GM18861 (cell line): ENCODE measurements around the gene CUX1.
"Not testable (repeated sequence)": the region's sequence is repeated elsewhere in the genome, so short reads cannot be mapped to it uniquely, and the experiment has no call there.

Experiments used
- ATAC-seq: cut with Tn5 transposase; IDR thresholded peaks from one replicate; pipeline ENCODE4 v1.9.1; 2021; ENCODE audit not compliant: unreplicated experiment

Gene CUX1

DNA sequence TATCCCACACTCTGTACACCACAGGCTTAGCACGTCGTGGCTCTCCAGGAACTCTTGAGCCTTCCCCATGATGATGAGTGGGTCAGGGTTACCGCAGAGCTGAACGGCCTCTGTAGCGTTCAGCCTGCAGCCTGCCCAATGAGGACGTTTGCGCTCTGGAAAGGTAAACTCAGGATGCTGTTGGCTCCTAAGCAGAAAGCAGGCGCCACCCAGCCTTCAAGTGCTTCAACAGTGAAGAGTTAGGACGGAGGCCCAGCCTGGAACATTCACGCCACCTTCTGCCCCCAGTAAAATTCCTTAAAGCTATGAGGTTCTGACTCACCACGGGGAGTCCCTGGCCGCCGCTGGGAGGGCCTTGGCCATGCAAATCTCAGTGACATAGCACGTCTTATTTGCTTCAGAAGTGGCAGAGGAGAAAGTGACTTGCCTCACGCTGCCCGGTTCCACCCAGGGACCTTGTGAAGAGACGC lies 307.7 kb downstream of the CUX1 start:
- ATAC-seq = no peak

DNA sequence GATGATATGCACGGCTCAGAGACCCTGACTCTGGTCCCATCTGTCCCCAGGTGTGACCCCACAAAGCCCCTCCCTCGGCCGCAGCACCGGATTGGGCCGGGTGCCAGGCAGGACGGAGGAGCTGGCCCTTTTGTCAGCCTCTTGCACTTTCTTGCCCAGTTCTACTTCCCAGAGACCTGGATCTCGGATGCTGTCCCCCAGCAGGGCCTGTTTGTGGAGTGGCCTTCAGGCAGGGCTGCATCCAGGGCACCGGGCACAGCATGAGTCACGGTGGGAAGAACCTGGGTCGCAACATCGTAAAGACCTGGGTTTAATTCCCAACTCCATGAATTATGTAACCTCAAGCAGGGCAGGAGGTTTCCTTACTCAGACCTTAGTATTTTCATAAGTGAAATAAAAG lies 310.9 kb downstream of the CUX1 start:
- no peak for ATAC-seq

DNA sequence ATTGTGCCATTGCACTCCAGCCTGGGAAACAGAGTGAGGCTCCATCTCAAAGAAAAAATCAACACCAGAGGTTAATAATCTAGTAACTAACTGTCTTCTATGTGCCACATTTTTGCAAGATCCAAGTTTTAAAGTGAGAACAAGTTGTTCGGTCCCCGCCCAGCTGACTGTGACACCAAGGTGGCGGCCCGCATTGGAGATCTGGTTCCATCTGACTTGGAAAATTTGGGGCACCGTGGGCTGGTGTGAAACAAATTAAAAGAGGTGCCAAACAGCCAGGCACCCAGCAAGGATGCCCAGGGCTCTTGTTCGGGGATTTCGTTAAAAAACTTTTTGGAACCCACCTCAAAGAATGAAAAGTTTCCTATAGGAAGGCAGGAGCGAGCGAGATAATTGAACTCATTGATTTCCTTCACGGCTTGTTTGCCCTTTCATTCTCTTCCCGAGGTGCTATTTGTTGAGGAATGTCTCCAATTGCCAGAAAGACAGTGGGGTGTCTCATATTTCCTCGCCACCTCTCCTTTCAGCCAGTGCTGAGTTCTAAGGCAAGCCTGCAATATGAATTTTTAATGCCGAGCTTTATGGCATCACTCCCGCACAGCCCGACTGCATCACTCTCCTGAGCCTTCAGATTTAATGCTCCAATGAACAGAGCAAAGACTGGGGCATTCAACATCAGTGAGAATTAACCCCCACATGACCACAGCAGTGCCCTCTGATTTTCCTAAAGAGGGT lies 312.4 kb downstream of the CUX1 start:
- no peak for ATAC-seq

DNA sequence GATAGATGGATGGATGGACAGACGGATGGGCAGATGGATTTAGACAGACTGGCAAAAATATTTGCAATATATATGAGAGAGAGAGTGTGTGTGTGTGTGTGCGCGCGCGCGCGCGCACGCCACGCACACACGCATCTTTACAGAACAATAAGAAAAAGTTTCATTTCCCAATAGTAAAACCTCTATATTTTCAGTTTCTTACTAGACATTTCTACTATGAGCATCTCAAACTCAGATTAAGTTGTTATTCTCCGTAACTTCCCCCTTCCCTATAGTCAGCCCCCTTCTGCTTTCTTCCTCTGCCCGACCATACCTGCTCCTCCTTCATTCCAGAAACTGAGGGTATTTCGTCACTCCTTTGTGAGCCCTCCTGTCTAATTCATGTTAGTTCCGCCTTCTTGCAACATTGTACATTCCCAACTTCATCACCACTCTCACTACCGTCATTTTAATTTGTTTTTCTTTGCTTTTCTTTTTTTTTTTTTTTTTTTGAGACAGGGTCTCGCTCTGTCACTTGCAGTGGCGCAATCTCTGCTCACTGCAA lies 314.9 kb downstream of the CUX1 start:
- no peak for ATAC-seq

DNA sequence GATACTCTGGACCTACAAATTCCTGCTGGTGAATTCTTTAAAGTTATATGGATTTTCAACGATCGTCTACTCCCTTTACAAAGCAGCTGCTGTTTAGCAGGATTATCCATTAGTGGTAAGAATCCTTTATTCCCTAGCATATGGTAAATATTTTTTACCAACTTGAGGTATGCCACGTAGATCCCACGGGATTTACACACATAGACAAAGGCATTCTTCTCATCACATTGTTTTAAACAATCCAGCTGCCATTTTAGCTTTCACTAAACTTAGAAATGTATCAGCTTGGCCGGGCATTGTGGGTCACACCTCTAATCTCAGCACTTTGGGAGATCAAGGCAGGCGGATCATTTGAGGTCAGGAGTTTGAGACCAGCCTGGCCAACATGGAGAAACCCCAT lies 321.2 kb downstream of the CUX1 start:
- ATAC-seq = no peak

DNA sequence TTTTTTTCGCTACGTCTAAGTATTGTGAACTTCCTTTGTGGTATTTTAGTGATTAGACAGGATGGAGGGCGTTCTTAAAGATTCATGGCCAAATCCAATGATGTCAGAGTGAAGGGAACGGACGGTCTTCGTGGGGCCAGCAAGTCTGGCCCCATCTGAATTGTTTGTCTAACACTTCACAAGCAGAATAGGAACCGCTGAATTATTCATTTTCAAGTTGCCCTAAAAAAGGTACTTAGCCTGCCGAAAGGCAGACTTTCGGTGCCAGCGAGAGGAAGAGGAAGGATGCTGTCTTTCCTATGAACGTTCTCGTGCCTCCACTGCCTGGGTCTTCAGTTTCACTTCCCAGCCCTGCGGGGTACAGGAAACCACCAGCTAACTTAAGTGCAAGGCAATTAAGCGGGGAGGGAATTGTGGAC lies 323.5 kb downstream of the CUX1 start:
- no peak for ATAC-seq

DNA sequence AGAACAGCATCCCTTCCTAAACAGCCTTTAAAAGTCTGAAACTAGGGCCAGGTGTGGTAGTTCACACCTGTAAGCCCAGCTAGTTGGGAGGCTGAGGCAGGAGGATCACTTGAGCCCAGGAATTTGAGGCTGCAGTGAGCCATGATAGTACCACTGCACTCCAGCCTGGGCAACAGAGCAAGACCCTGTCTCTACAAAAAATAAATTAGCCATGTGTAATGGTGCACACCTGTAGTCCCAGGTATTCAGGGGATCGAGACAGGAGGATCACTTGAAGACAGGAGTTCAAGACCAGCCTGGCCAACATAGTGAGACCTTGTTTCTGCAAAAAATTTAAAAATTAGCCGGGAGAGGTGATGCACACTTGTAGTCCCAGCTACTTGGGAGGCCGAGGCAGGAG lies 325.0 kb downstream of the CUX1 start:
- ATAC-seq = not testable (repeated sequence)

DNA sequence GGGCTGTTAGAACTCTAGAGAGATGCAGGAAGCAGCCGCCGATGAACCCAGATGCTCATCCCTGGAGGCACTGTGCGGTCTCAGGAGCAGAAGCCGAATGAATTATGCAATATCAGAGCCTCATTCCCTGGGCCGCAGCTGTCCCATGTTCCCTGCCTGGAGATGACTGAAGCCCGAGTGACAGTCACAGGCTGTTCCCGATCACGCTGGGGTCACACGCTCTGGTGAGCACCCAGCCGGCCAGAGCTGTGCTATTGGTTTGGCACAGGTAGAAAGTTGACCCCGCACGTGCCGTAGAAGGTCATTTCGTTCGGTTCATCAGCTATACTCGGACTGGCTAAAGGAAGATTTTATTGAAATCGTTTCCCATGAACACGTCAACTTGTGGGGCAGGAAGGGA lies 328.7 kb downstream of the CUX1 start:
- ATAC-seq = no peak

DNA sequence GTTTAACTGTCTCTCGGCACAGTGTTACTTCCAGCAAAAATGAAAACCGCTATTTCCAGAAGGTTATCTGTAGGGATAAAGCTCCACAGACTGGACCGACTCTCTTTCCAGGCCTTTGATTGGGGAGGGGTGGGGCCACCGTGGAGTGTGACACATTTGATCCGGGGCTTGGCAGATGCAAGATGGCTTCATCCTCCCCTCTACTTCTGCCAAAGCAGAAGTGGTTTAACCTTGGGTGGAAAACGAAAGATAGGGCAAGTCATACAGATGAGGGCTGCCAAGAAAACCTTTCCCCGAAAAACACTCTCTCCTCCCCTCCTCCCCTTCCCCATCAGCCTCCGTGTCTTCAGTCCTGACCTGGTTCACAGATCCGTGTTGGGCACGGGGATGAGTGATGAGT lies 329.6 kb downstream of the CUX1 start:
- no peak for ATAC-seq

DNA sequence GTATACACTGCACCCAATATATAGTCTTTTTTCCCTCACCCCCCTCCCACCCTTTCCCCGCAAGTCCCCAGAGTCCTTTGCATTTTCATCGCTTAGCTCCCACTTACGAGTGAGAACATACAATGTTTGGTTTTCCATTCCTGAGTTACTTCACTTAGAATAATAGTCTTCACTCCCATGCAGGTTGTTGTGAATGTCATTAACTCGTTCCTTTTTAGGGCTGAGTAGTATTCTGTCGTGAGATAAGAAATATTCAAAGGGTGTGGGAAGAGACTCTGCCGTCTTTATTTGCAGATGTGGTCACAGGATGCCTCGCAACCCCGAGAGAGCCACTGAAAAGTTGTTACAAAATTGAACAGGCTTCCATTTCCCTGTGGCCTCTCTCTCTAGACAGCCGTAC lies 331.4 kb downstream of the CUX1 start:
- no peak for ATAC-seq

DNA sequence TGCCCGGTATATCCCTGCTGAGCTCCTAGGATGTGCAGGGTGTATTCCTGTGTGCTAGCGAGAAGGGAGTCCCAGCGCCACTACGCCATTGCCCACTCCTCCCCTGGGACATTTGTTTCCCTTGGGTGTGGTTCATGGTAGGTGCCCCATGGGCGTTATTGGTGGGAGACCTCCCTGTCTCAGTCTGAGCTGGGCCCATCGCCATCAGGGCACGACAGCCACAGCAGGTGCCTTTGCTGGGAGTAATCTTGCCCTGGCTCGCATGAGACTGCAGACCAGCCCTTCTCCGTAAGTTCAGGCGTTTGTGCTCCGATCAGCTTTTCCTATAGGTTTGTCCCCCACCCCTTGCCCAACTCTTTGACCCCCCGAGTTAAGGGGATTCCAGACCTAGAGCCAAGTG lies 332.0 kb downstream of the CUX1 start:
- ATAC-seq = no peak

DNA sequence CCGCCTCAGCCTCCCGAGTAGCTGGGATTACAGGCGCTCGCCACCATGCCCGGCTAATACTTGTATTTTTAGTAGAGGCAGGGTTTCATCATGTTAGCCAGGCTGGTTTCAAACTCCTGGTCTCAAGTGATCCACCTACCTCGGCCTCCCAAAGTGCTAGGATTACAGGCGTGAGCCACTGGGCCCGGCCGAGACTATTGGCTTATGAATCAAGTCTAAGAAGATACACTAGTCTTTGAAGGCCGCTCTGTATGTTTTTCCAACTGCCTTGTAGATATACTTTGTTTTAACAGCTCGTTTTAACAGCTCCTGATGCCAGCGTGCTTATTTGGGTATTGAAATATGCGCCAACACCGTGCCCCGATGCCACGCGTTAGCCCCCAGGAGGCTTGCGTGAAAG lies 332.8 kb downstream of the CUX1 start:
- ATAC-seq = no peak

DNA sequence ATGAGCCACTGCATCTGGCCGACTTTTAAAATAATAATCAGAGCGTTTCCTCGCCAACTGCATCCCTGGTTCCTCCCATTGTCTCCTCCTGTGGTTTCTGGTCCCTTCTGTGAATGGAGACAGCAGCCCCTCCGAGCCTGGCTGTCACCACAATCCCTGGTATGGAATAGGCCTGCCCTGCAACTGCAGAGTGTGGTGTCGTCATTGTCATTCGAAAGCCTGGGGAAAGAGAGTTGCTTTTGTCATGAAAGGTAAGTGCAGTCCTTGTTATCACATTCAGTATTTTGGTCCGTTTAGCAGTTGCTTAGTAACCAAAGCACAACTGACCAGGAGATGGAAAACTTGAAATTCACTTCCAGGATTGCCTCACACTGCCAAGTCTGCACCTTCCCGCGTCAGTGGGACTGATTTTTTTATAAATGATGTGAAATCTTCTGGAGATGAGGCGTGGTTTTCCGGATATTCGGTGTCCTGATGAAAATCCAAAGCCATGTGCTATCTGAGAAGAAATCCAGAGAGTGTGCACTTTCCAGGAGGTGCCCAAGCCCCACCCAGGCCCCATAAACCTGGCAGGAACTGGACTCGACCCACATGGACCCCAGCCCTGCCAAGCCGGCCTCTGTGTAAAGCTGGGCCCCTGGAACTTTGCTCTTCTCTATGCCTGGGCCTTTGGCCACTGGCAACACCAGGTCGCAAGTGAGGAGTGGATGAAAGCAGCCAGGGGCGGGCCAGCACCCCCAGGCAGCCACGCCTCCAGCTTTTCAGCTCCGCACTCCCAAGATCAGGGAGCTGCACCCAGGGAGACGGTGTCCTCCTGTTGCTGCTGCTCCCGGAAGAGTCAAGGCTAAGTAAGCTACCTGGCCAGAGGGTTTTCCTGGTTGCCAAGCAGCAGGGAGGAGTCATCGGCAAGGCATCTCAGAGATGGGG lies 335.5 kb downstream of the CUX1 start:
- ATAC-seq = no peak

DNA sequence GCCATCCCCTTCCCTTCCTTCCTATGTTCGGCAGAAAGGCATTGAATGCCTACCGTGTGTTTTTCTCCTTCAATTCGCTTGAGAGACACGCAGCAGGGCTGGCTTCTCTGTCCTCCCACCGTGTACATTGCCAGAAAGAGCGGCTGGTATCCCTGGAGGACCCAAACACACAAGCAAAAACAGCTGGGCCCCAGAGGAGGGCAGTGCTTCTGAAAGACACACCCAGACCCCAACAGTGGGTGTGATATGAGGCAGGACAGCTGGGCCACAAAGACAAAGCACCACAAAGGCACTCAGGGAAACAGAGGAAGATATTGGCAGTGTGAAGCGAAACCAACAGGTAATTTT lies 336.1 kb downstream of the CUX1 start:
- ATAC-seq = no peak

DNA sequence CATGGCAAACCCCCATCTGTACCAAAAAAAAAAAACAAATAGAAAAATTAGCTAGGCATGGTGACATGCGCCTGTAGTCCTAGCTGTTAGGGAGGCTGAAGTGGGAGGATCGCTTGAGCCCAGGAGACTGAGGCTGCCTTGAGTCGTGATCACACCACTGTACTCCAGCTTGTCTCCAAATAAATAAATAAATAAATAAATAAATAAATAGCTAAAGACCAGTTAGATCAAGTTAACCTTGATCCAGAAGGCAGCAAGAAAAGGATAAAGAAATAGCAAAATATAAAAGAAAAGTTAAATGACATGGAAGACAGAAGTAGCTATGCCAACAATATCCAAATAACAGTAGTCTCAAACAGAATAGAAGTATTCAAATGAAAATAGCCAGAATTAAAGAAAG lies 337.0 kb downstream of the CUX1 start:
- no peak for ATAC-seq

DNA sequence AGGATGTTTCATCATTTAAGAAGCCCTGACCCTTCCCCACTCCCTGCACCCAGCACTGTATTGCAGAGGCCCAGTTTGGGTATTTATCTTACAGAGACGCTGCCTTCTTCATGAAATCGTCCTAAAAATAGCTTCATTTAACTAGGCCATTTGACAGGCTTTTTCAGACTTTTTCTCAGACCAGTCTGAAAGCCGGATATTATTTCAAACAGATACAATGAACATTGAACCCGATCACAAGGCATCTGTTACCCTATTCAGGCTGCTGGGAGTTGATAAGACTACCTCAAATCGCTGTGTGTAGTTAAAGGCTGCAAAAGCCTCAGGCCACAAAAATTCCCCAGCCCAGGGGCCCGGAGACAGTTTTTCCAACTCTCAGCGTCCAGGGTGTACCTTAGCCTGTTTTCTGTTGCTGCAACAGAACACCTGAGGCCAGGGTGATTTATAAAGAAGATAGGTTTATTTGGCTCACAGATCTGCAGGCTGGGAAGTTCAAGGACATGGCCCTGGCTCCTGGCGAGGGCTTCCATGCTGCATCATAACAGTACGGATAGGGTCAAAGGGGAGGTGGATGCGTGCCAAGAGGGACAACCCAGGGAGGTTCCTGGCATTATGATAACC lies 338.5 kb downstream of the CUX1 start:
- no peak for ATAC-seq

DNA sequence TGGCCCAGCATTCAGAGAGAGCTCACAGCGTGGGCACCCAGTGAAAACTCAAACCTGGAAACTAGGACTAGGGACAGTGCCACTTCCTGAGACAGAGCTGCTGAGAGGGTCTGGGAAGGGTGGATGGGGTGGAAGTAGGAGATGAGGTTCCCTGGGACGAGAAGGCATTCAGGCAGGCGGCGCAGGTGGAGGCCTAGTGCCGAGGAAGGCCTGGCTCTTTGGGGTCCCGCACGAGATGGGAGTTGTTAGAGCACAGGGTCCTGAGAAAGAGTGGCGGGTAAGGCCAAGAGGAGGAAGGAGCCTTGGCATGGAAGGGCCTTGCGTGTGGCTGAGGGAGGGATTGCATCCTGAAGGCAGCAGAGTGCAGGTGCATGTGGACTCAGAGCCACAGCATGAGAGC lies 339.4 kb downstream of the CUX1 start:
- no peak for ATAC-seq

DNA sequence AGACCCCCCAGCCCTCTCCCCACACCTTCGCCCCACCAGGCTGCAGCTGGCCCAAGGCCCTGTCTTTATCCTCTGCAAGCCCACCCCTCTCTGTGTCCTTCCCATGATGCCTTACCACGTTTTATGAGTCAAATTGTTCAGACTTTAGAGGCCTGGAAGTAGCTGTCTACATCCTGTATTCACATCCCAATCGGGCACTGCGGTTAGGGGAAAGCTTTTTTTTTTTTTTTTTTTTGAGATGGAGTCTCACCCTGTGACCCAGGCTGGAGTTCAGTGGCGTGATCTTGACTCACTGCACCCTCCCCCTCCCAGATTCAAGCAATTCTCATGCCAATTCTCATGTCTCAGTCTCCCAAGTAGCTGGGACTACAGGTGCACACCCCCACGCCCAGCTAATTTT lies 347.7 kb downstream of the CUX1 start:
- ATAC-seq = no peak

DNA sequence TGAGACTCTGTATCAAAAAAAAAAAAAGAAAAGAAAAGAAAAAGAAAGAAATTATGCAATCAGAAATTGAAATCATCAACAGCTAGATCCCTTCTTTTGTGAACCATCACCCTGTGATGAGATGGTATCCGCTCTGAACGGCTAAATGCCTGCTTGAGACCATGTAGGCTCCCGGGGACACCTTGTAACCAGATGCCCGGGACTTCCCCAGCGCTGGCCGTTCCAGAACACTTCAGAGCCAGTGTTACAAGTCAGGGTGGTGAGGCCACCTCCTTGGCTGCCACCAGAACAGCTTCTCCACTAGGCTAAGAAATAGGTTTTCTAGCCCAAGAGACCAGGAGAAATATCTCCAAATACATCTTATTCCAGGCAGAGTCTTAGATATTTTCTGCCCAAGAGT lies 349.8 kb downstream of the CUX1 start:
- ATAC-seq = no peak

DNA sequence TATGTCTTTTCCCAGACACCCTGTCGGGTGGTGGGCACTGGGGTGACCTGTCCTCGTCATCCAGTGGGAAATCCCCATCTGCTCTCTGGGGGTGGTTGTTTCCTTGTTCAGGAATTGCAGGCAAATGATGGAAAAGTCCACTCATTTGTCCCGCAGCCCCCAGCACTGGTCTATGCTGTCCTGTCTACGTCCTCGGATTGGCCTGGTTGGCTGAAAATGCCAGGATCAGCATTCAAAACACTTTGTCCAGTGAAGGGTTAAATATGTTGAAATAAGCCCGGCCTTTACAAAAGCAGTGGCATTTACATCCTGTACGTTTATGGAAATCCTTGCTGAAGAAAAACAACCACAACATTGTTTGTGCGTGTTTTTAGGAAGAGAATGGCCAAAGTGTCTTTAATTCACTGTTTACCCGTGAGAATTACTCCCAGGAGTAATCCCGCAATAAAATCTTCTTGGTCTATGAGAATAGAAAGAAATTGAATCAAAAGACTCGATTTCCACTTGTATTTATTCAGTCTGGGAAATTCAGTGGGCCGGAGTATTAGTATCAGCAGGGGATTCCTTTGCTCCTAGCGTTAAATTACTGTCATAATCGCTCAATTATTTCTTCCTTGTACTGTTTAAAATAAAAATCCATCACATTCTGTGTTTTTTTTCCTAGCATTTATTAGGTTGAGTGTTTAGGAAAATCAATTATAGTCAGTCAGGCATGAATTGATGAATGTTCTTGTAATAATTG lies 352.4 kb downstream of the CUX1 start:
- ATAC-seq = no peak

DNA sequence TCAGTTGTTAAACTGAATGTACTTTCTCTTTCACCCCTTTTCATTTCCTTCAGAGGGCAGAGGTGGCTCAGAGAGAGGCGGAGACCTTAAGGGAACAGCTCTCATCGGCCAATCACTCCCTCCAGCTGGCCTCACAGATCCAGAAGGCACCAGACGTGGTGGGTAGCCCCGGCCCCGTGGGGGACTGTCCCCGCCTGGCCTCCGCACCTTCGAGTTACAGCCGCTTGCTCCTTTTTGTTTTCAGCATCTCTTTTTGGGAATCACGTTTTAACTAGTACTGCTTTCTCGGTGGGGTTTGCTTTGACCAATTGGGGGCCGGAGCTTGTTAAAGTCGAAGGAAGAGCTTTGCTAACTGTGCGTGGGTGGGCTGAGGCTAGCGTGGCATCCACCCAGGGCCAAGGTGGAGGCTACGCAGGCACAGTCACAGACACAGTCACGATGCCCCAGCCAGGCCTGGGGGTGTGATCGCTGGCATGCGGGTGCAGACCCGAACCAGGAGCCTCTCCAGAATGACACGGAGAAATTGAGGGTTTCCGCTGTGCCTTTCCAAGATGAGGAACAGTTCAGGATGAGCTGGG lies 353.1 kb downstream of the CUX1 start:
- no peak for ATAC-seq
